GM19372 (cell line): Measurements from ENCODE around the gene NPSR1.
"Not testable (repeated sequence)": the region's sequence is repeated elsewhere in the genome, so short reads cannot be mapped to it uniquely, and the experiment has no call there.

Experiments
- ATAC-seq: cut with Tn5 transposase; IDR thresholded peaks from one replicate; pipeline ENCODE4 v1.9.1; 2021; ENCODE audit warnings: mild to moderate bottlenecking, low read depth, moderate library complexity; ENCODE audit not compliant: unreplicated experiment

The NPSR1 gene

GRCh38 chr7:34756025-34756437 lies 98.0 kb downstream of the NPSR1 start:
- no peak for ATAC-seq

GRCh38 chr7:34756691-34757090 lies 98.7 kb downstream of the NPSR1 start:
- no peak for ATAC-seq

DNA sequence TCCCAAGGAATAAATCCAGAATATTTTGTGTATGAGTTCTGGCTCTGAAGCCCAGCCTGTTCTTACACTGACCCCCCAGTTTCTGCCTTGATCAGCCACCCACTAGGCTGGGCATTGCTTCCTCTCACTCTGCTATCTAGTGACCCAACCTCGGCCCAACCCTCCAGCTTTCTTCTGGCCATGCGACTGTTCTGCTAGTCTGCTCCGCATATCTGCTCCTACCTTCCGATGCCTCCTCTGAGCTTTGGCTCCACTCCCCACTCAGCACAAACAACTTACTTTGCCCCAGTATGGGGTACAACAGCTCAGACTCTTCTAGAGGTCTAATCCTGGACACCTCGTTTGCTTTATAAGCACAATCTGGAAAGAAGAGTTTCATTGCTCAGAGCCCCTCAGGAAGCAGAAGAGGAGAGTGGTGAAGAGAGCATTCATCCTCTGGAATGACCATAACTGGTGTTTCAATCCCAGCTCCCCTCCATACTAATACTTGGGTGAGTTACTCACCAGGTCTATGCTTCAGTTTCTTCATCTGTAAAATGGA lies 99.6 kb downstream of the NPSR1 start:
- no peak for ATAC-seq

GRCh38 chr7:34758111-34758601 lies 100.1 kb downstream of the NPSR1 start:
- ATAC-seq = no peak

DNA sequence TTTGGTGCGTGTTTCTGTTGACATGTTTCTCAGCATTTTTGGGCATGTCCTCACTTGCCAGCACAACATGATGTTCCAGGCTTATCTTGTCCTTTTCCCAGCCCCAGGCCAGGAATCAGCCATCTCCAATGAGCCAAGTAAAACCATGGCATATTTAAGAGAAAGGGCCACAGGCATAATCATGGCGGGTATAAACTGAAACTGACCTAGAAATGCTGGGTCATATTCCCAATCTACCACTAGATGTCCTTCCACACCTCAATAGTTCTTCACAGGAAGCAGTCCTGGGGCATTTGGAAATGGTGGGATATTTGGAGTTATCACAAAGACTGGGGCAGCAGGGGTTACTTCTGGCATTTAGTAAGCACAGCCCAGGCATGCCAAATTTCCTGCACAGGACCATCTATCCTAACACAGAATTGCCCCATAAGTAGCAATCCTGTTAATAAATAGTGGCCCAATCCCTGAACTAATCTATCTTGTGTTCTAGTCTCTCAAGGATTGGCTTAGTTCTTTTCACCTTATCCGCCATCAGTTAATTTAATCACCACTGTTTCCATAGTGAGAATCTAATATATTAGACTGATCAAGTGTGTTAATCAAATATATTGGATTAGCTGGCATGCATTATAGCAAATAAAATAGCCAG lies 101.6 kb downstream of the NPSR1 start:
- ATAC-seq = peak; percentile 48

DNA sequence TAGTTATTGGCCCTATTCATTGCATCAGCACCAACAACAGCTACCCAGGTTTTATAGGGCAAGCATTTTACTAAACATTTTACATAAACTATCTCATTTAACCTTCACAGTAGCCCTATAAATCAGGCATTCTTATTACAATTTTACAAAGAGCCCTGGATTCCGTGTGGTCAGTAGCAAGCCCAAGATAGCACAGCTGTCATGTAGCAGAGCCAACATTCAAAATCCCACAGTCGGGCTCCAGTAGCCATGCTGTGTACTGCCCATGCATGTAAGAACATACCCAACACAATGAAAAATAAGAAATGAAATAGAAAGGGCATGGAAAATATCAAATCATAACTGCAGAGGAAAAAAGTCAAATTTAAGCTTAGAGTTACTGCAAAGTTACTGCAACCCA lies 102.3 kb downstream of the NPSR1 start:
- no peak for ATAC-seq

DNA sequence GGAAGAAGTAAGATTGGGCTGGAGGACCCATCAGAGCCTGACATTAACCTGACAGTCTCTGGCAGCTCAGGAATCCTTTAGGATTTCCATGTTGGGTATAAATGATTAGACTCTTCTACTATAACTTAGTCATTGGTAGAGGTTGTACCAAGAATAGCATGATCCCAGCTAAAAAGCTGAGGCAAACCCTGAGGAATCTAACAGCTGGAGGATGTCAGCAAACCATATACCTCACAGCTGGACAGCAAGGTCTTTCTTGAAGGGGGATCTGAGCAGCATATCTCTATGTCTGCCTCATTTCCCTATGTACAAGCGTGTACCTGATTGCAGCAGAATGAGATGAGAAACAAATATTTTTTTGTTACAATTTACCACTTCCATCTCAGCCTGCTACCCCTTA lies 103.2 kb downstream of the NPSR1 start:
- no peak for ATAC-seq

DNA sequence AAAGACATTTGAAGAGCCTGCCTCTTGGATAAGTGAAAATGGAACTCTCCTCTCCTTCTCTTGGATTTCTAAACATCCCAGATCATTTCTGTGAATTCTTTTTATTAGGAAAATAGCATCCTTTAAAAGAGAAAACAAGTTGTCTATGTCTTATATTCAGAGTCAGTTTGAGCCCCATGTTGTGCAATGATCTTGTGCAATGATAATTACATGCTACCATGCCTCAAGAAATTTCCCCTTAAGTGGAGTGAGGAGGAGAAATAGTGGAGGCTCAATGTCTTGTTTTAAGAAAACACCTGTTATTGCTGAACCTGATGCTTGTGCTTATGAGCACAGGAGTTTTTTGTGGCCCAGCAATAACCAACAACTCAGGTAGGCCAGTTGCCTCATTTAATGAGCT lies 103.6 kb downstream of the NPSR1 start:
- no peak for ATAC-seq

GRCh38 chr7:34762764-34763163 lies 104.7 kb downstream of the NPSR1 start:
- no peak for ATAC-seq

GRCh38 chr7:34772296-34772938 lies 114.4 kb downstream of the NPSR1 start:
- ATAC-seq = no peak

DNA sequence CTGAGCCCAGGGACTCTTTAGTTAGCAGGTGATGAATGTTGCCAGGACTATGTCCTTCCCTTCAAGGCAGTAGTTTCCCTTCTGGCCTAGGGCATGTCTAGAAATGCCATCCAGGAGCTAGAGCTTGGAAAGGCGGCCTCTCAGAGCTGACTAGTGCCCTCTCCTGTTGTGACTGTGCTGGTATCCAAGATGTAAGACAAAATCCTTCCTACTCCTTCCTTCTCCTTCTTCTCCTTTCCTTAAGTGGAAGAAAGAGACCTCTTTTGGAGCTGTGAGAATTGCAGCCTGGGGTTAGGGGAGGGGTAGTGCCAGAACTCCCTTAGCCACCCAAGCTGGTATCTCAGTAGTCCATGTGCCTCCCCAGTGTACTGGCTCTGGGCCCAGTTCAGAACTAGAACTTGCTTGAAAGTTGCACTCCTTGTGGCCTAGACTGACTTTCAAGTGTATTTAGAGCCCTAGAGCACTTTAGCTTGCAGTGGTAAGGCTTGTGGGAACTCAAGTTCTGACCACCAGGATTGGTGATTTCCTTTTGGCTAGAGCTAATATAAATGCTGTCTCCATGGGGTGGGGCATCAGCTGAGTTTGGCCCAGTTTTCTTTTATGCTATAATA lies 118.8 kb downstream of the NPSR1 start:
- ATAC-seq = no peak

DNA sequence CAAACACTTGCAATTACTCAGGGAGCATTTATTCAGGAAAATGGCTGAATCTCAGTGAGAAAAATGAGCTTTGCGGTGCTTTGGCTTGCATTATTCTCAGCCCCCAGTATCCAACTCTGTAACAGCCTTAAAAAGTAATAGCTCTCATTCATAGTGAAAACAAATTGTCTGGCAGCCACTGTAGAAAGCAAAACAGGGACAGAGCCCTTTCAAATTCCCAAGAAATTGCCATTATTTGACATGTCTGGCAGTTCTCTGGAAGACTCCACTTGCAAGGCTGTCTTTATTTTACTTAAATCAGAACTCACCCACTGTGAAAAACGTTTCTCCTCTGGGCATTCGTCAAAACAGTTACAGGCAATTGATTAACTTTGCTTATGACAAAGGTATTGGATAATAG lies 122.5 kb downstream of the NPSR1 start:
- no peak for ATAC-seq

- no peak for ATAC-seq
These were observed 129.6 kb downstream of the NPSR1 start for GRCh38 chr7:34787586-34787985.

DNA sequence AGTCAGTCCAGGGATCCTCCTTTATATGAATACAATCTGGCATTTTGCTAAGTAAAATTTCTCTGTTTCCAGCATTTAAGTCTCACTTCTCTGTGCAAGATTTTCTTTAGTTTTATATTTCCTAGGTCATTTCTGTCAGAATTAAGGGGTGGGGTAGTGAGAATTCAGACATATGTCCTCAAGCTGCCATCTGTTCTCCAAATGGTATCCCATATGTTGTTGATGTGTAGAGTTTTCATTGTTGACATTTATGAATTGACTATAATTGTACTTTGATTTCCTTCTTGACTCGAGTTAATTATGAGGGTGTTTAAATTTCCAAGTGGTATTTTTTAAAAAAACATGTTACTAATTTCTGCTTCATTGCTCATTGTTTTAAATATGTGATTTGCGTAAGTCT lies 148.8 kb downstream of the NPSR1 start:
- no peak for ATAC-seq

DNA sequence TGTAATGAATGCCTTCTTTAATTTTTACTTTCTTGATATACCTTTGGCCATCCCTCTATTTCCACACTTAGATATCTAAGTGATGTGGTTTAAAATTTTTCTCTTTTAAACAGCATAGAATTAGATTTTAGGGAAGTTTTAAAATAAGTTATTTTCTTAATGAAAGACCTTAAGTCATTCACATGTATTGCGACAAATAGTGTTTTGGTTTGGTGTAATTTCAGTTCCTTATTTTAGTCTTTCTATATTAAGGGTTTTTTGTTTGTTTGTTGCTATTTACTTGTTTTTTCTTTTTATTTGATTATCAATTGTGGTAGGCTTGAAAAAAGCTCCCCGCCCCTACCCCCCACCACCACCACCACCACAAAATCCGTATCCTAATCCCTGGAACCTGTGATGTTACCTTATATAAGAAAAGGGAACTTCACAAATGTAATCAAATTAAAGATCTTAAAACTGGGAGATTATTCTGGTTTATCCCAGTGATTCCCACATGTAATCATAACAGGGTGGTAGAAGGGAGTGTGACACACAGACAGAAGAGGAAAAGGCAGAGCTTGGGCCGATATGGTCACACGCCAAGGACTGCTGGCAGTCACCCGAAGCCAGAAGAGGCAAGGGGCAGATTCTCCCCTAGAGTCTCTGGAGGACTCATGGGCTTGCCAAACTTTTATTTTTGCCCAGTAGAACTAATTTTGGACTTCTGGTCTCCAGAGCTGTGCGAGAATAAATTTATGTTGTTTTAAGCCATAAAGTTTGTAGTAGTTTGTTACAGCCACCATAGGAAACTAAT lies 149.7 kb downstream of the NPSR1 start:
- ATAC-seq = no peak

- ATAC-seq = not testable (repeated sequence)
These were observed 156.3 kb downstream of the NPSR1 start for GRCh38 chr7:34814203-34814842.

- no peak for ATAC-seq
These were observed 164.0 kb downstream of the NPSR1 start for GRCh38 chr7:34821932-34822558.

DNA sequence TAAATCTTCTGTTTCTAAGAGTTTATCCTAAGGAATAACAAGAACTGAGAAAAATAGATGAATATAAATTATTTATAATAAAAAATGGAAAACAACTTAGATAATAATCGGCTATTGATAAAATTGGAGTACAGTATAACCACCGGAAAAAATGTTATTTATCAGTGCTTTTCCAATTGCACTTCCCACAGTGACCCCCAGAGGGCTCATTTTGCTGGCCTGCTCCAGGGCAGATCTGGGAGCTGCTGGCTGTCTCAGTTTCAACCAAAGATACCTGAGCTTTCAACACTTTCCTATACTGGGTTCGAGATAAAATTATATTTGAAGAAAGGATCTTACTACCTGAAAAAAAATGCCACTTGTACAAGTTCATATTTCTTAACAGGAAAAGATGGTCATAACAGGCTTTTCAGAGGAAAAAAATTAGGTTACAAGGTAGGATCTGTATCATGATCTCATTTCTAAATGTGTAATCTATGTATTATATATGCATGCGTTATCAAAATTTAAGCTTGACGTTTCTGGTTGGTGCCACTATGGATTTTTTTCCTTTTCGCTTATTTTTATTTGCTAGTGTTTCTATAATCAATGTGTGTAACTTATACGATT lies 165.7 kb downstream of the NPSR1 start:
- ATAC-seq = peak; percentile 85

DNA sequence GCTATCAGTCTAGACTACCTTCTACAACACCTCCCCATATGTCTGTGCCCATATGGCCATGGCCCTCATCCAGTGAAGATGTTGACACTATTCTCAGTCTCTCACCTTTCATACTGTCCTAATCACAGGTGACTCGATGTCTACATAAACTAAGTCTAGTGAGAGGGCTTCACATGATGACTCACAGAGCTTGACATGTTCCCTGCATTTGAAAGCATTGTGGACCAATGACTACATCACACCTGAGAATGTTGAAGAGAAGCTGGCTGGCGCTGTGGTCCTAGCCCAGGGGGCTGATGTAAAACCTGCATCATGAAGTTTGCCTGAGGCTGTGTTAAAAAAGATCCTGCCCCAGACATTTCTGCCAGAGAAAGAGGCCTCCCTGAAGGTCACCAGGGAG lies 167.2 kb downstream of the NPSR1 start:
- no peak for ATAC-seq
